Measurements from ENCODE around the gene REPS2.

REPS2 gene

DNA sequence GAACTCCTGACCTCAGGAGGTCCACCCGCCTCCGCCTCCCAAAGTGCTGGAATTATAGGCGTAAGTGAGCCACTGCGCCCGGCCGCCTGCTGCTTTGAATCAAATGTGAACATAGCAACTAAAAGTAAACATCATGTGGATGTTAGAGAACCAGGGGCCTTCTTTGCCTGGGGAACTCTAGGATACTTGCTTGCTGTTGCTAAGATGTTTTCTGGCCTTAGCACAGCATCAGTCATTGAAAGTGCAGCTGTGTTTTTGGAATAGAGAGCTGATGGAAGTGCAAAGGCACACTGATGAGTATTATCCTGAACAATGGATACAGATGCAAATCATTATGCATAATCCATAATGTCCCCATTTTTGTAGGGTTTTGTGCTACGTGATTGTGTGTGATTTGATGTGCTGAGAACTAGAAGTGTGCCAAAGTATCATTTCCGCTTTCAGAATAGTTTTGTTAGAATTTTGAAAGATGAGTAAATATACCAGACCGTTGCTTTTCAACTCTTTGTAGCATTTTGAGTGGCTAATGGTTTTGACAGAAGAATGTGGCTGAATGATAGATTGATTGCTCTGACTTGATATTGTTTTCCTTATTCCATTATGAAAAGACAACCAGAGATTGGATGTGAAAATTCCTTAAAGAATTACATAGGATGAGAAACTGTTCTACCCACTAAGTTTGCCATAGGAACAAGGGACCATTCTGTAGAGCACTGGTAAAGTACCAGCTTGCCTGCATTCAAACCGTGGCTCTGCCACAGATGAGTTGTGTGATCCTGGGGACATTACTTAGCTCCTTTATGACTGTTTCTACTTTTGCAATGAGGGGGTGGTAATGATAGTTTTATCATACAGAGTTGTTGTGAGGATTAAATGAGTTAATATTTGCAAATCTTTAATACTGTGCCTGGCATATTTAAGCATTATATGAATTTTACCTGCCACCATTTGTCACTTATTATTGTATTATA is 74.7 kb downstream of the REPS2 start:
- no peaks in the 10 kb centered on the region for H3K27me3 ChIP-seq (ENCODE audit: control insufficient read depth, low read length)
- TF ChIP-seq, protein P1, sequence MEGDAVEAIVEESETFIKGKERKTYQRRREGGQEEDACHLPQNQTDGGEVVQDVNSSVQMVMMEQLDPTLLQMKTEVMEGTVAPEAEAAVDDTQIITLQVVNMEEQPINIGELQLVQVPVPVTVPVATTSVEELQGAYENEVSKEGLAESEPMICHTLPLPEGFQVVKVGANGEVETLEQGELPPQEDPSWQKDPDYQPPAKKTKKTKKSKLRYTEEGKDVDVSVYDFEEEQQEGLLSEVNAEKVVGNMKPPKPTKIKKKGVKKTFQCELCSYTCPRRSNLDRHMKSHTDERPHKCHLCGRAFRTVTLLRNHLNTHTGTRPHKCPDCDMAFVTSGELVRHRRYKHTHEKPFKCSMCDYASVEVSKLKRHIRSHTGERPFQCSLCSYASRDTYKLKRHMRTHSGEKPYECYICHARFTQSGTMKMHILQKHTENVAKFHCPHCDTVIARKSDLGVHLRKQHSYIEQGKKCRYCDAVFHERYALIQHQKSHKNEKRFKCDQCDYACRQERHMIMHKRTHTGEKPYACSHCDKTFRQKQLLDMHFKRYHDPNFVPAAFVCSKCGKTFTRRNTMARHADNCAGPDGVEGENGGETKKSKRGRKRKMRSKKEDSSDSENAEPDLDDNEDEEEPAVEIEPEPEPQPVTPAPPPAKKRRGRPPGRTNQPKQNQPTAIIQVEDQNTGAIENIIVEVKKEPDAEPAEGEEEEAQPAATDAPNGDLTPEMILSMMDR (IDR thresholded peaks at IDR 0.05; ENCODE audit: low read depth, low read length, poor library complexity, severe bottlenecking) = no peak
- no peak for TF ChIP-seq EZH2phosphoT487 (IDR thresholded peaks at IDR 0.05; ENCODE audit: borderline replicate concordance, low read length)
- H3K9me3 ChIP-seq (ENCODE audit: control insufficient read depth, insufficient read depth, low read length) = no peaks in the 10 kb centered on the region
- H3K4me1 ChIP-seq (ENCODE audit: control insufficient read depth, low read length) = no peaks in the 10 kb centered on the region
- H3K4me2 ChIP-seq (ENCODE audit: low read length) = no peak overlapping the region
- H3K79me2 ChIP-seq (ENCODE audit: control insufficient read depth, low read length) = no peaks in the 10 kb centered on the region
- H3K36me3 ChIP-seq (ENCODE audit: control insufficient read depth, low read length) = no peaks in the 10 kb centered on the region
- no peaks in the 10 kb centered on the region for H3F3A ChIP-seq (ENCODE audit: control insufficient read depth, insufficient read depth)
- no peak overlapping the region for H3K4me3 ChIP-seq (ENCODE audit: low read length)
- H4K20me1 ChIP-seq (ENCODE audit: control insufficient read depth, insufficient read depth, low read depth, low read length) = no peaks in the 10 kb centered on the region
- H3K27ac ChIP-seq (ENCODE audit: low read depth, low read length) = no peak overlapping the region
- H3K9me2 ChIP-seq (replicated peaks; ENCODE audit: control insufficient read depth, low read length) = no peaks in the 10 kb centered on the region

DNA sequence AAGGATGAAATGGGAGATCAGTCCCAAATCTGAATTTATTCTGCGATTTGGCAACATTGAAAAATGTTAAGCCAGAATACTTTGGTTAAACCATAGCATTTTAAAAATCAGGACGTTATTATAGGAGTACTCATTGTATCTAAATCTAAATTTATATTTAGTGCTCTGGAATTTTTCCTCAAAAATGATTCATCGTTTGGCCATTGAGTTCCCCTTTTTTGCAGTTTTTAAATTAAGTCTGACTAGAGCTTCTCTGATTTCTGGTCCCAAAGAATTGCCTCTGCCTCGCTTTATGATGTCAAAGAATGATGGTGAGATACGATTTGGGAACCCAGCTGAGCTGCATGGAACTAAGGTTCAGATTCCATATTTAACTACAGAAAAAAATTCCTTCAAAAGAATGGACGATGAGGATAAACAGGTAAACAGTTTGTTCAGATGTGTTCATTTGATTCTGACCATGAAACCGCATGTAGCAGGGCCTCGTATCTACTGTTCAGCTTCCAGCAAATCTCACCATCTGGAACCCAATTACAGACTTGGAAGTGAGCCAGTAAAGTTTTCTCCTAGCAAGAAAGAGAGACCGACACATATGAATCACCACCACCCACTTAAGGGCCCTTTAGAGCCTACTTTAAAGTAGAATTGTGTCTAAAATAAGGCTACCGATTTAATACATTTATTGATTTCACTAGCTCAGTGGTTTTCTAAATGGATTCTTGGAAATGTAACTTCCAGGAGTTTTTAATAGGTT is 75.6 kb downstream of the REPS2 start:
- Histone ChIP-seq H3K27ac (ENCODE audit: low read depth, low read length) (no peak overlapping the region), H3K9me2 (replicated peaks; ENCODE audit: control insufficient read depth, low read length) (no peaks in the 10 kb centered on the region), H3K27me3 (ENCODE audit: control insufficient read depth, low read length) (no peaks in the 10 kb centered on the region), H3K4me1 (ENCODE audit: control insufficient read depth, low read length) (no peaks in the 10 kb centered on the region), H4K20me1 (ENCODE audit: control insufficient read depth, insufficient read depth, low read depth, low read length) (no peaks in the 10 kb centered on the region), H3F3A (ENCODE audit: control insufficient read depth, insufficient read depth) (no peaks in the 10 kb centered on the region), H3K36me3 (ENCODE audit: control insufficient read depth, low read length) (no peaks in the 10 kb centered on the region), H3K4me2 (ENCODE audit: low read length) (no peak overlapping the region), H3K9me3 (ENCODE audit: control insufficient read depth, insufficient read depth, low read length) (no peaks in the 10 kb centered on the region), H3K4me3 (ENCODE audit: low read length) (no peak overlapping the region), H3K79me2 (ENCODE audit: control insufficient read depth, low read length) (no peaks in the 10 kb centered on the region)
- no peak for TF ChIP-seq EZH2phosphoT487 (IDR thresholded peaks at IDR 0.05; ENCODE audit: borderline replicate concordance, low read length)
- TF ChIP-seq, protein P1 (IDR thresholded peaks at IDR 0.05; ENCODE audit: low read depth, low read length, poor library complexity, severe bottlenecking) = no peak

DNA sequence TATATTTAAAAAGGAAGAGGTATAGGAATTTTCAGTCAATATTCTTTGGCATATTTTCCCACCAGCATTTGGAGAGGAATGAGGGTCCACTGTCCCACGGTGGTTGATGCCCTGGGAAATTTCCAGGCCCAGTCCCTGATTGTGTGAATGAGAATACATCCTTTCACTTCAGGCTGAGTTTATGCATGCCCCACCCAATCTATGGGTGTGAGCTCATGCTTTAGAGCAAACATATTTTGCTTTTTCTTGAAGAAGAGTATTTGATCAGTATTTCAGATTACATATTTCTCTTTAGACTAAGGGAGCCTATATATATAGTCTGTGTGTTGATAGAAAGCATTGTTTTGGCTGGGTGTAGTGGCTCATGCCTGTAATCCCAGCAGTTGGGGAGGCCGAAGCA is 77.2 kb downstream of the REPS2 start:
- Histone ChIP-seq H3K36me3 (ENCODE audit: control insufficient read depth, low read length) (no peaks in the 10 kb centered on the region), H3F3A (ENCODE audit: control insufficient read depth, insufficient read depth) (no peaks in the 10 kb centered on the region), H4K20me1 (ENCODE audit: control insufficient read depth, insufficient read depth, low read depth, low read length) (no peaks in the 10 kb centered on the region), H3K79me2 (ENCODE audit: control insufficient read depth, low read length) (no peaks in the 10 kb centered on the region), H3K4me2 (ENCODE audit: low read length) (no peak overlapping the region), H3K27me3 (ENCODE audit: control insufficient read depth, low read length) (no peaks in the 10 kb centered on the region), H3K4me3 (ENCODE audit: low read length) (no peak overlapping the region), H3K9me3 (ENCODE audit: control insufficient read depth, insufficient read depth, low read length) (no peaks in the 10 kb centered on the region), H3K9me2 (replicated peaks; ENCODE audit: control insufficient read depth, low read length) (no peaks in the 10 kb centered on the region), H3K27ac (ENCODE audit: low read depth, low read length) (no peak overlapping the region), H3K4me1 (ENCODE audit: control insufficient read depth, low read length) (no peaks in the 10 kb centered on the region)
- TF ChIP-seq, protein P1 (IDR thresholded peaks at IDR 0.05; ENCODE audit: low read depth, low read length, poor library complexity, severe bottlenecking) = no peak
- TF ChIP-seq EZH2phosphoT487 (IDR thresholded peaks at IDR 0.05; ENCODE audit: borderline replicate concordance, low read length) = no peak

Data from DOHH2 (cell line).